GM12864 (cell line): ENCODE measurements around the gene HECTD4.

Experiments used
- DNase-seq: peaks from one replicate; pipeline ENCODE4 v3.0.0-alpha.2; 2011; ENCODE audit warnings: low read depth
- H3K4me3 ChIP-seq: 2 replicates; pipeline ENCODE4 v1.5.1; 2011; ENCODE audit warnings: mild to moderate bottlenecking, low read depth, low read length, control low read depth
- CTCF ChIP-seq: IDR thresholded peaks from 2 replicates; pipeline ENCODE4 v1.5.1; 2011; ENCODE audit warnings: low read depth, mild to moderate bottlenecking, moderate library complexity, low read length, control low read depth, inconsistent platforms; ENCODE audit errors: missing control alignments

Gene HECTD4

GRCh38 chr12:112322882-112323547 is 59.2 kb downstream of the HECTD4 start:
- DNase-seq = no peak
- no peak overlapping the region for H3K4me3 ChIP-seq
- no peak for TF ChIP-seq CTCF

GRCh38 chr12:112322441-112322840 is 59.8 kb downstream of the HECTD4 start:
- no peak overlapping the region for H3K4me3 ChIP-seq
- DNase-seq = no peak
- TF ChIP-seq CTCF = no peak

- no peak for DNase-seq
- no peak for TF ChIP-seq CTCF
- no peak overlapping the region for H3K4me3 ChIP-seq
Observed at GRCh38 chr12:112321245-112321644, 61.0 kb downstream of the HECTD4 start.

GRCh38 chr12:112319395-112319794 is 62.8 kb downstream of the HECTD4 start:
- no peak overlapping the region for H3K4me3 ChIP-seq
- DNase-seq = no peak
- TF ChIP-seq CTCF = no peak

- no peak for TF ChIP-seq CTCF
- DNase-seq = no peak
- no peak overlapping the region for H3K4me3 ChIP-seq
Observed at GRCh38 chr12:112317481-112317880, 64.8 kb downstream of the HECTD4 start.

- TF ChIP-seq CTCF = no peak
- no peak for DNase-seq
- no peak overlapping the region for H3K4me3 ChIP-seq
Observed at GRCh38 chr12:112314981-112315380, 67.2 kb downstream of the HECTD4 start.

GRCh38 chr12:112309797-112310196 is 72.4 kb downstream of the HECTD4 start:
- H3K4me3 ChIP-seq = no peak overlapping the region
- no peak for DNase-seq
- TF ChIP-seq CTCF = no peak
